Measurements from ENCODE around the gene FOXP1. TPM values are rescaled to one million over a fixed set of nuclear protein-coding genes. Genes with fewer than 3 reads are reported as not detected.
"Not testable (repeated sequence)": the region's sequence is repeated elsewhere in the genome, so short reads cannot be mapped to it uniquely, and the experiment has no call there.

The FOXP1 gene
- total and polyA plus RNA-seq, 7 experiments from 2014 or later: 104 to 537 (median 444) TPM

DNA sequence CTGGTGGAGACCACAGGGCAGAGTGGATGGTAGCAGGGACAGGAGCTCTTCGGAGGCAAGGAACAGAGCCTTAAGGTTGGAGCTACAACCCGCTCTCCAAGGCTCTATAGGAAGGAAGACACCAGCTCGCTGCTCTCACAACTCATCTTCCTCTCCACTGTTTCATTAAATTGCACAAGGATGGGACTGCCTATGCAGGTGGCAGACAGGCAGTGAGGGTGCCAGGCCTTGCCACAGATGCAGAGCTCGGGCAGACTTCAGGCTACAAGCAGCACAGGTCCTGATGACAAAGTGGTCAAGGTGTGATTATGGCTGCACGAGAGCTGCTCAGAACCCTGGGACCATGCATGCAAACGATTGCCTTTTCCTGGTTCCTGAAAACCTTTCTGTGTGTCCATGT, 144.6 kb downstream of the FOXP1 start:
- Mint-ChIP-seq H3K9me3 (peaks cover 0 to 2% (median 0%) of the 10 kb centered on the region in 11 donors), H3K36me3 (peaks cover 6 to 33% (median 23%) of the 10 kb centered on the region in 5 donors), H3K27me3 (peaks cover 0 to 2% (median 0%) of the 10 kb centered on the region in 5 donors), H3K4me3 (peak overlapping the region in 9 of 10 donors; percentile 51 to 83 (median 76)), H3K27ac (peak overlapping the region in 8 of 9 donors; percentile 94 to 99 (median 98)), H3K4me1 (peaks cover 72 to 94% (median 89%) of the 10 kb centered on the region in 7 donors)
- ChIA-PET POLR2A (interaction anchor here (0.5 to 20.4 kb wide), 11 partner anchors 11 to 1300 kb away, joined by 3 to 356 read pairs (median 4); no protein-coding TSS in a partner anchor), CTCF (interaction anchor here (0.6 to 1.6 kb wide), 7 partner anchors 9 to 210 kb away, joined by 3 to 6 read pairs (median 3); no protein-coding TSS in a partner anchor)
- ATAC-seq (no peak), DNase-seq (no peak)
- peaks cover 75 to 90% of the 10 kb centered on the region in 2 donors for H3K4me1 ChIP-seq (ENCODE audit: control insufficient read depth in 2 of 2, insufficient read depth in 2 of 2, low read length in 2 of 2)
- intact Hi-C loops (cut with micrococcal nuclease): loop anchor here in 1 of 2 donors (10.0 kb wide), 1 partner anchor 286 kb away; the partner anchor contains the start of gene EIF4E3
- H3K36me3 ChIP-seq (ENCODE audit: control insufficient read depth in 2 of 3, insufficient read depth in 3 of 3, low read length in 3 of 3): no peaks in the 10 kb centered on the region
- no peaks in the 10 kb centered on the region for H3K27me3 ChIP-seq (ENCODE audit: control insufficient read depth in 2 of 2, insufficient read depth in 2 of 2, low read length in 2 of 2)
- H3K27ac ChIP-seq (ENCODE audit: low read depth, low read length): peak overlapping the region; percentile 90
- H3K4me3 ChIP-seq (ENCODE audit: low read length): no peak overlapping the region
- H3K9me3 ChIP-seq (ENCODE audit: control insufficient read depth in 2 of 3, low read length in 3 of 3): no peaks in the 10 kb centered on the region

- H3K4me1 Mint-ChIP-seq: peaks cover 70 to 94% (median 89%) of the 10 kb centered on the region in 7 donors
- Histone ChIP-seq H3K4me3 (ENCODE audit: low read length) (peak overlapping the region; percentile 2), H3K9me3 (ENCODE audit: control insufficient read depth in 2 of 3, low read length in 3 of 3) (no peaks in the 10 kb centered on the region), H3K36me3 (ENCODE audit: control insufficient read depth in 2 of 3, insufficient read depth in 3 of 3, low read length in 3 of 3) (no peaks in the 10 kb centered on the region), H3K4me1 (ENCODE audit: control insufficient read depth in 2 of 2, insufficient read depth in 2 of 2, low read length in 2 of 2) (peaks cover 71 to 90% of the 10 kb centered on the region in 2 donors), H3K27ac (ENCODE audit: low read depth, low read length) (peak overlapping the region; percentile 90), H3K27me3 (ENCODE audit: control insufficient read depth in 2 of 2, insufficient read depth in 2 of 2, low read length in 2 of 2) (no peaks in the 10 kb centered on the region)
- ChIA-PET CTCF (interaction anchor here (0.6 to 1.6 kb wide), 5 partner anchors 8 to 209 kb away, joined by 3 to 6 read pairs (median 4); no protein-coding TSS in a partner anchor), POLR2A (interaction anchor here (0.7 to 20.4 kb wide), 9 partner anchors 13 to 70 kb away, joined by 3 to 356 read pairs (median 5); no protein-coding TSS in a partner anchor)
- H3K27ac Mint-ChIP-seq: peak overlapping the region in 8 of 9 donors; percentile 94 to 99 (median 98)
- peaks cover 0 to 2% (median 0%) of the 10 kb centered on the region in 5 donors for H3K27me3 Mint-ChIP-seq
- ATAC-seq (no peak), DNase-seq (no peak)
- intact Hi-C loops (cut with micrococcal nuclease): loop anchor here in 1 of 2 donors (10.0 kb wide), 1 partner anchor 287 kb away; the partner anchor contains the start of gene EIF4E3
- H3K9me3 Mint-ChIP-seq: peaks cover 0 to 2% (median 0%) of the 10 kb centered on the region in 11 donors
- H3K36me3 Mint-ChIP-seq: peaks cover 6 to 36% (median 20%) of the 10 kb centered on the region in 5 donors
- H3K4me3 Mint-ChIP-seq: peak overlapping the region in 9 of 10 donors; percentile 71 to 83 (median 76)
Measured at GRCh38 chr3:71438071-71438685, 145.3 kb downstream of the FOXP1 start.

DNA sequence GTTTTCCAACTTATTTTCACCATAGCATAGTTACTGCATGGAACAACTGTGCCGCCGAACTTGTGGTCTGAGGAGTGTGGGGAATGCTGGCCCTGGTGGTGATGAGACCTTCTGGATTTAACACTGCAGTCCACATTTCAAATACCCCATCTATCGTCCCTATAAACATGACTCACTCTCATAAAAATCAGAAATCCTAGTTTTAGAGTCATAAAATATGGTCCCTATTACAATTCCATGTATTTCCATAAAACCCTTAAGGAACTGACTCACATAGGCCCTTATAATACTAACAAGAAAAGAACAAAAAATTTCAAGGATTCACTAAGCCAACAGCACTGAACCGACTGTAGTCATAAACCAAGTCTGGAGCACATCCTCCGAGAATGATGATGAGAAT, 147.2 kb downstream of the FOXP1 start:
- CTCF ChIA-PET: no interaction called here
- peaks cover 6 to 36% (median 12%) of the 10 kb centered on the region in 5 donors for H3K36me3 Mint-ChIP-seq
- H3K27me3 Mint-ChIP-seq: peaks cover 0 to 7% (median 0%) of the 10 kb centered on the region in 5 donors
- intact Hi-C loops (cut with micrococcal nuclease): loop anchor here in 1 of 2 donors (10.0 kb wide), 1 partner anchor 288 kb away; the partner anchor contains the start of gene EIF4E3
- Histone ChIP-seq H3K9me3 (ENCODE audit: control insufficient read depth in 2 of 3, low read length in 3 of 3) (no peaks in the 10 kb centered on the region), H3K36me3 (ENCODE audit: control insufficient read depth in 2 of 3, insufficient read depth in 3 of 3, low read length in 3 of 3) (no peaks in the 10 kb centered on the region), H3K4me3 (ENCODE audit: low read length) (no peak overlapping the region), H3K4me1 (ENCODE audit: control insufficient read depth in 2 of 2, insufficient read depth in 2 of 2, low read length in 2 of 2) (peaks cover 69 to 90% of the 10 kb centered on the region in 2 donors), H3K27ac (ENCODE audit: low read depth, low read length) (peak overlapping the region; percentile 90), H3K27me3 (ENCODE audit: control insufficient read depth in 2 of 2, insufficient read depth in 2 of 2, low read length in 2 of 2) (no peaks in the 10 kb centered on the region)
- H3K4me1 Mint-ChIP-seq: peaks cover 68 to 94% (median 91%) of the 10 kb centered on the region in 7 donors
- peaks cover 0 to 2% (median 0%) of the 10 kb centered on the region in 11 donors for H3K9me3 Mint-ChIP-seq
- DNase-seq: no peak
- POLR2A ChIA-PET: interaction anchor here (20.4 kb wide), 1 partner anchor 11 kb away, joined by 356 read pairs; no protein-coding TSS in a partner anchor
- H3K4me3 Mint-ChIP-seq: peak overlapping the region in 9 of 10 donors; percentile 52 to 82 (median 72)
- ATAC-seq: no peak
- peak overlapping the region in 8 of 9 donors; percentile 94 to 99 (median 98) for H3K27ac Mint-ChIP-seq

- Mint-ChIP-seq H3K36me3 (peaks cover 6 to 36% (median 14%) of the 10 kb centered on the region in 5 donors), H3K27ac (peak overlapping the region in 8 of 9 donors; percentile 94 to 99 (median 98)), H3K4me1 (peaks cover 68 to 94% (median 91%) of the 10 kb centered on the region in 7 donors), H3K4me3 (peak overlapping the region in 8 of 10 donors; percentile 51 to 82 (median 72))
- POLR2A ChIA-PET; H3K4me3 ChIP-seq (ENCODE audit: low read length); H3K36me3 ChIP-seq (ENCODE audit: control insufficient read depth in 2 of 3, insufficient read depth in 3 of 3, low read length in 3 of 3); ATAC-seq; CTCF ChIA-PET; DNase-seq; H3K9me3 Mint-ChIP-seq; H3K27me3 ChIP-seq (ENCODE audit: control insufficient read depth in 2 of 2, insufficient read depth in 2 of 2, low read length in 2 of 2); H3K9me3 ChIP-seq (ENCODE audit: control insufficient read depth in 2 of 3, low read length in 3 of 3); H3K27me3 Mint-ChIP-seq: not testable (repeated sequence)
- intact Hi-C loops (cut with micrococcal nuclease): loop anchor here in 1 of 2 donors (10.0 kb wide), 1 partner anchor 289 kb away; the partner anchor contains the start of gene EIF4E3
- Histone ChIP-seq H3K4me1 (ENCODE audit: control insufficient read depth in 2 of 2, insufficient read depth in 2 of 2, low read length in 2 of 2) (peaks cover 68 to 90% of the 10 kb centered on the region in 2 donors), H3K27ac (ENCODE audit: low read depth, low read length) (peak overlapping the region; percentile 90)
Measured at GRCh38 chr3:71435836-71436235, 147.7 kb downstream of the FOXP1 start.

DNA sequence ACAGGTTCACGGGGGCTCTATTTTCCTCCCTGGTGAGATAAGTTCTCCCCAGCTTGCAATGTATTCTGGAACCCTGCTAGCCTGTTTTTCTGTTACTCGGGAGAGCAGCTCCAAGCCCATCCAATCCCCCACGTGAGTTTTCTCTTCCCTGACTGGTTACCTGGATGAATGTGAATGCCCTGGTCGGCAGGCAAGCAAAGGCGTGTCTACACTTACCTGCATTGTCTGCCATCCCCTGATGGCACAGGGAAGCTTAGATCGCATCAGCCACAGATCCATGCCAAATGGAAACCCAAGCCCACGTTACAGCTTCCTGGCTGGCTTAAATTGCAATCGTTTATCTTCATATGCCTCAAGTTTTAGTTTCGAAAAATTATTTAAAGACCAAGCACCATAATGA, 149.9 kb downstream of the FOXP1 start:
- no peak overlapping the region for H3K4me3 ChIP-seq (ENCODE audit: low read length)
- intact Hi-C loops (cut with micrococcal nuclease): loop anchor here in 1 of 2 donors (1.0 to 10.0 kb wide), 4 partner anchors 11 to 426 kb away; partner anchors contain the start of gene EIF4E3
- H3K27me3 Mint-ChIP-seq: peaks cover 0 to 11% (median 0%) of the 10 kb centered on the region in 5 donors

More for the DNA sequence above, 149.9 kb downstream of the FOXP1 start:
- POLR2A ChIA-PET: interaction anchor here (1.0 to 20.0 kb wide), 3 partner anchors 8 to 13 kb away, joined by 3 to 356 read pairs (median 7); no protein-coding TSS in a partner anchor
- no peaks in the 10 kb centered on the region for H3K36me3 ChIP-seq (ENCODE audit: control insufficient read depth in 2 of 3, insufficient read depth in 3 of 3, low read length in 3 of 3)
- Mint-ChIP-seq H3K4me3 (peak overlapping the region in 9 of 10 donors; percentile 10 to 79 (median 66)), H3K4me1 (peaks cover 65 to 94% (median 93%) of the 10 kb centered on the region in 7 donors), H3K27ac (peak overlapping the region in 8 of 9 donors; percentile 92 to 99 (median 97)), H3K9me3 (peaks cover 0 to 2% (median 0%) of the 10 kb centered on the region in 11 donors), H3K36me3 (peaks cover 6 to 39% (median 16%) of the 10 kb centered on the region in 5 donors)
- no peaks in the 10 kb centered on the region for H3K27me3 ChIP-seq (ENCODE audit: control insufficient read depth in 2 of 2, insufficient read depth in 2 of 2, low read length in 2 of 2)
- DNase-seq: no peak
- H3K9me3 ChIP-seq (ENCODE audit: control insufficient read depth in 2 of 3, low read length in 3 of 3): no peaks in the 10 kb centered on the region
- no peak for ATAC-seq
- peaks cover 50 to 88% of the 10 kb centered on the region in 2 donors for H3K4me1 ChIP-seq (ENCODE audit: control insufficient read depth in 2 of 2, insufficient read depth in 2 of 2, low read length in 2 of 2)
- CTCF ChIA-PET: no interaction called here
- peak overlapping the region; percentile 68 for H3K27ac ChIP-seq (ENCODE audit: low read depth, low read length)

Data from naive thymus-derived CD4-positive, alpha-beta T cell (primary cell).